GM12878 (cell line): ENCODE measurements around the gene RWDD2A. TPM values are rescaled to one million over a fixed set of nuclear protein-coding genes. Genes with fewer than 3 reads are reported as not detected.
"Not testable (repeated sequence)": the region's sequence is repeated elsewhere in the genome, so short reads cannot be mapped to it uniquely, and the experiment has no call there.

Source experiments
- ATAC-seq: fragments of 200-7000 bp; cut with Tn5 transposase; 3 replicates; pipeline ENCODE4 v1.9.1; 2020; ENCODE audit warnings: mild to moderate bottlenecking, moderate library complexity
- BruUV-seq: library from RNA; stranded (reverse); fragments of 400-500 nt; replicated peaks from 2 replicates; lab custom pipeline; 2021; lab: Mats Ljungman, UMichigan
- CTCF ChIA-PET: fragments of 300-600 bp; sonication (Branson Sonifier 250); formaldehyde crosslinking; extraction: SDS; loops from one replicate; lab custom pipeline; 2021; ENCODE audit warnings: inconsistent platforms; lab: Yijun Ruan, JAX
- POLR2A ChIA-PET: fragments of 350-600 bp; formaldehyde crosslinking; extraction: SDS; loops from one replicate; lab custom pipeline; 2021; ENCODE audit warnings: inconsistent platforms; lab: Charles Lee
- RAD21 ChIA-PET: fragments of 300-600 bp; sonication (Branson Sonifier 250); formaldehyde crosslinking; loops from one replicate; lab custom pipeline; 2023; ENCODE audit warnings: antibody characterized with exemption; ENCODE audit not compliant: unreplicated experiment; lab: Charles Lee
- SMC1A ChIA-PET: fragments of 300-600 bp; sonication (Branson Sonifier 250); formaldehyde crosslinking; loops from one replicate; lab custom pipeline; 2023; ENCODE audit not compliant: unreplicated experiment, uncharacterized antibody; lab: Charles Lee
- DNase-seq: peaks from one replicate; pipeline ENCODE4 v3.0.0-alpha.2; 2011; ENCODE audit warnings: low read depth, low spot score
- FAIRE-seq: peaks from 3 replicates; lab custom pipeline; 2011; peaks lifted over from hg19 to GRCh38; lab: Jason Lieb, UNC
- H2AFZ ChIP-seq: 2 replicates; pipeline ENCODE4 v1.6.0; 2011; ENCODE audit warnings: low read depth, low read length, control low read depth; ENCODE audit not compliant: control insufficient read depth
- H3K27ac ChIP-seq: 2 replicates; pipeline ENCODE4 v1.5.1; 2011; ENCODE audit warnings: control low read depth; ENCODE audit not compliant: control insufficient read depth, insufficient read depth
- H3K27me3 ChIP-seq, 2 experiments: replicated peaks in 1 of 2; 2 replicates each; pipeline versions ENCODE4 v1.6.0 to v1.6.1; 2011; ENCODE audit warnings: low read length in 1 of 2; ENCODE audit not compliant: control insufficient read depth in 2 of 2, insufficient read depth in 2 of 2
- H3K36me3 ChIP-seq, 2 experiments: 2 replicates each; pipeline ENCODE4 v1.5.1; 2011; ENCODE audit warnings: low read length in 1 of 2; ENCODE audit not compliant: control insufficient read depth in 2 of 2, insufficient read depth in 2 of 2
- H3K4me1 ChIP-seq: 2 replicates; pipeline ENCODE4 v1.6.1; 2011; ENCODE audit warnings: mild to moderate bottlenecking, low read length, moderate library complexity, mixed read lengths; ENCODE audit not compliant: control insufficient read depth, insufficient read depth
- H3K4me2 ChIP-seq: 2 replicates; pipeline ENCODE4 v1.6.0; 2011; ENCODE audit warnings: control low read depth; ENCODE audit not compliant: control insufficient read depth, insufficient read depth
- H3K4me3 ChIP-seq: fragments of 200-600 bp; sonication (generic); 2 replicates; pipeline ENCODE4 v1.5.1; 2016
- H3K79me2 ChIP-seq: 2 replicates; pipeline ENCODE4 v1.6.0; 2011; ENCODE audit warnings: low read length; ENCODE audit not compliant: control insufficient read depth, insufficient read depth
- H3K9ac ChIP-seq: 2 replicates; pipeline ENCODE4 v1.8.0; 2011; ENCODE audit warnings: low read length, control low read depth, mixed read lengths; ENCODE audit not compliant: control insufficient read depth, insufficient read depth
- H3K9me3 ChIP-seq: replicated peaks from 3 replicates; pipeline ENCODE4 v1.5.1; 2011; ENCODE audit warnings: mild to moderate bottlenecking, low read length; ENCODE audit not compliant: control insufficient read depth, insufficient read depth
- H4K20me1 ChIP-seq: 2 replicates; pipeline ENCODE4 v1.6.0; 2011; ENCODE audit not compliant: control insufficient read depth, insufficient read depth
- MLLT1 ChIP-seq: fragments of 450-650 bp; IDR thresholded peaks from 2 replicates; pipeline ENCODE4 v1.6.1; 2016; ENCODE audit warnings: mild to moderate bottlenecking
- ZBTB33 ChIP-seq: fragments of 450-650 bp; IDR thresholded peaks from 2 replicates; pipeline ENCODE4 v1.6.1; 2017; ENCODE audit warnings: mild to moderate bottlenecking
- WGBS: methylation state at CpG from one replicate; pipeline ENCODE4 v1.1.6; 2016; ENCODE audit warnings: low lambda C conversion rate; ENCODE audit not compliant: insufficient replicate concordance, insufficient coverage; ENCODE audit errors: missing lambda C conversion rate; 5-methylcytosine and 5-hydroxymethylcytosine counted together
- in situ Hi-C: fragments of 300-500 bp; cut with MboI; formaldehyde crosslinking; loops from 9 replicates; pipeline ENCODE4 v1.14.3; 2018; ENCODE audit warnings: mixed read lengths
- intact Hi-C: fragments of 100-400 bp; cut with micrococcal nuclease; formaldehyde crosslinking; loops from one replicate; pipeline ENCODE4 v1.14.2; 2022; ENCODE audit not compliant: unreplicated experiment
- polyA plus RNA-seq, 11 experiments: library from polyadenylated mRNA; depleted of rRNA in 4 of 11; unstranded in 6 of 11; stranded (reverse) in 5 of 11; fragments of >200 nt; fragmentation: Nextera tagmentation in 4 of 11; fragmentation: Illumina TruSeq in 1 of 11; extraction: Ambion mirVana in 4 of 11; extraction: Trizol in 1 of 11; gene quantifications; 1 replicate in 1 of 11; 2 replicates in 10 of 11; pipeline versions ENCODE4 v1.2.1 to v1.2.3, GENCODE V29; 2011 to 2016; ENCODE audit warnings: inconsistent platforms in 2 of 11, missing spikeins in 2 of 11, low read depth in 1 of 11
- total RNA-seq, 4 experiments: library from RNA; depleted of rRNA in 3 of 4; stranded (reverse); fragments of >200 nt in 3 of 4; fragmentation: Illumina TruSeq in 1 of 4; extraction: Trizol in 1 of 4; gene quantifications; 2 replicates each; pipeline versions ENCODE4 v1.2.1 to v1.2.3, GENCODE V29; 2013 to 2021

RWDD2A gene
- total and polyA plus RNA-seq, 10 of the 15 experiments (the other 5 are each of a cell fraction or from before 2014, with no cell fraction given) = 2.3 to 4.6 (median 2.9) TPM

- H3K27me3 ChIP-seq, H3K9me3 ChIP-seq, BruUV-seq, H3K4me1 ChIP-seq, POLR2A ChIA-PET, H2AFZ ChIP-seq, H3K9ac ChIP-seq, in situ Hi-C loops, ATAC-seq, H3K36me3 ChIP-seq, FAIRE-seq, H4K20me1 ChIP-seq, DNase-seq: not testable (repeated sequence)
- RAD21 ChIA-PET = interaction anchor here (11.8 kb wide), 1 partner anchor 126 kb away, joined by 93 read pairs; the partner anchor contains the start of genes DOP1A and UBE3D
- peaks cover 28% of the 10 kb centered on the region for H3K79me2 ChIP-seq
- peak; percentile 91 for TF ChIP-seq MLLT1
- peak; percentile 66; the same call in 1 of the 2 replicates for TF ChIP-seq ZBTB33
- H3K27ac ChIP-seq = 0 out of 2 replicates have a peak overlapping the region, but pooled peaks have one; percentile 89
- intact Hi-C loops = loop anchor here (5.0 to 10.0 kb wide), 3 partner anchors 105 to 947 kb away; partner anchors contain the start of genes DOP1A, IBTK and UBE3D
- peak overlapping the region; percentile 98 for H3K4me2 ChIP-seq
- 89% methylated on average over 17 of the region's 18 CpGs for WGBS
- CTCF ChIA-PET = interaction anchor here (0.7 to 19.2 kb wide), 3 partner anchors 24 to 126 kb away, joined by 3 to 195 read pairs (median 43); partner anchors contain the start of genes DOP1A and UBE3D
- H3K4me3 ChIP-seq = peak overlapping the region; percentile 79
- SMC1A ChIA-PET = interaction anchor here (4.4 to 12.1 kb wide), 2 partner anchors 24 to 123 kb away, joined by 12 to 108 read pairs; partner anchors contain the start of genes DOP1A and UBE3D
These were observed 1.2 kb upstream of the RWDD2A start for GRCh38 chr6:83191974-83192373.
